ENCODE data around the gene DNAJB9. TPM values are rescaled to one million over a fixed set of nuclear protein-coding genes. Genes with fewer than 3 reads are reported as not detected.
A peak's percentile ranks its signal among the peaks of the same experiment; 100 is the strongest.

DNAJB9 gene
- total and polyA plus RNA-seq, 2 experiments from 2014 or later: 108 to 183 TPM

DNA sequence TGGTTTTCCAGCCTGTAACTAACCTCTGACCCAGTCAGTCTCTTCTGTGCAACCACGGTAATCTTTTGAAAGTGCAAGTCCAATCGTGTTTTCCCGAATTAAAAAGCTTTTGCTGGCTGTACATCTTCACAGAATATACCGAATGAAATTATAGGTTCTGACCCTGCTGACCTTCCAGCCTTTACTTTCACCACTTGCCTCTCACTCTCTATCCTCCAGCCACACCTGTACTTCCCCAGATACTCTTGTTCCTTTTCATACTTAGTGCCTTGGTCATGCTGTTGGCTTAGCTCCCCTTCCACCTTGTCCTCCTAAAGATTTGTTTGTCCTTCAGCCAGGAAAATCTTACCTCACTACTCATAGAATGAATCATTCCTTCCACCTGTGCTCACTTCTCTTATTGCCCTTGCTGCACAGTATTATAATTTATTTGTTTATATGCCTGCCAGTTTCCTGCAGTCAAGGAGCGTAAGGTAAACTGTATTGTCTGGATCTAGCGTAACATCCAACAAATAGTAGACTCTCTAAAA lies 41.4 kb upstream of the DNAJB9 start:
- peak overlapping the region; percentile 97 for H3K27ac ChIP-seq
- TF ChIP-seq, protein P1, sequence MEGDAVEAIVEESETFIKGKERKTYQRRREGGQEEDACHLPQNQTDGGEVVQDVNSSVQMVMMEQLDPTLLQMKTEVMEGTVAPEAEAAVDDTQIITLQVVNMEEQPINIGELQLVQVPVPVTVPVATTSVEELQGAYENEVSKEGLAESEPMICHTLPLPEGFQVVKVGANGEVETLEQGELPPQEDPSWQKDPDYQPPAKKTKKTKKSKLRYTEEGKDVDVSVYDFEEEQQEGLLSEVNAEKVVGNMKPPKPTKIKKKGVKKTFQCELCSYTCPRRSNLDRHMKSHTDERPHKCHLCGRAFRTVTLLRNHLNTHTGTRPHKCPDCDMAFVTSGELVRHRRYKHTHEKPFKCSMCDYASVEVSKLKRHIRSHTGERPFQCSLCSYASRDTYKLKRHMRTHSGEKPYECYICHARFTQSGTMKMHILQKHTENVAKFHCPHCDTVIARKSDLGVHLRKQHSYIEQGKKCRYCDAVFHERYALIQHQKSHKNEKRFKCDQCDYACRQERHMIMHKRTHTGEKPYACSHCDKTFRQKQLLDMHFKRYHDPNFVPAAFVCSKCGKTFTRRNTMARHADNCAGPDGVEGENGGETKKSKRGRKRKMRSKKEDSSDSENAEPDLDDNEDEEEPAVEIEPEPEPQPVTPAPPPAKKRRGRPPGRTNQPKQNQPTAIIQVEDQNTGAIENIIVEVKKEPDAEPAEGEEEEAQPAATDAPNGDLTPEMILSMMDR (IDR thresholded peaks at IDR 0.05; ENCODE audit: low read depth, low read length): no peak

DNA sequence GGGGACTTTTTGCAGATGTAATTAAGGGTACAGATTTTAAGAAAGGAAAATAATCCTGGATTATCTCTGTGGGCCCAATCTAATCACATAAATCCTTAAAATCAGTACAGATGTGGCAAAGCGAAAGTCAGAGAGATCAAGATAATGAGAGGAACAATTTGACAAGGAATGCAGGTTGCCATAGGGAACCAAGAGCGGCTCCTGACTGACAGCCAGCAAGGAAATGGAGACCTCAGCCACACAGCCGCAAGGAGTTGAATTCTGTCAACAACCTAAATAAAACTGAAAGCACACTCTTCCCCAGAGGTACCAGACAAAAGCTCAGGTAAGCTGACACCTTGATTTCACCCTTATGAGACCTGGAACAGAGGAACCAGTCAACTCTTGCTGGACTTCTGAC lies 40.3 kb upstream of the DNAJB9 start:
- TF ChIP-seq, protein P1 (IDR thresholded peaks at IDR 0.05; ENCODE audit: low read depth, low read length): no peak
- Histone ChIP-seq H3K4me3 (no peak overlapping the region), H3K36me3 (no peaks in the 10 kb centered on the region), H3K4me1 (ENCODE audit: low read depth) (peaks cover 9% of the 10 kb centered on the region), H3K27ac (no peak overlapping the region), H3K27me3 (no peaks in the 10 kb centered on the region), H3K9me3 (ENCODE audit: low read depth) (no peaks in the 10 kb centered on the region)
- DNase-seq (ENCODE audit: low read depth in 1 of 2, low spot score in 1 of 2): no peak

More for the DNA sequence above, 41.4 kb upstream of the DNAJB9 start:
- Histone ChIP-seq H3K4me1 (ENCODE audit: low read depth) (peaks cover 18% of the 10 kb centered on the region), H3K36me3 (no peaks in the 10 kb centered on the region), H3K27me3 (no peaks in the 10 kb centered on the region), H3K9me3 (ENCODE audit: low read depth) (no peaks in the 10 kb centered on the region), H3K4me3 (no peak overlapping the region)
- DNase-seq (ENCODE audit: low read depth in 1 of 2, low spot score in 1 of 2): no peak

GRCh38 chr7:108533712-108534111 lies 36.0 kb upstream of the DNAJB9 start:
- H3K9me3 ChIP-seq (ENCODE audit: low read depth): no peaks in the 10 kb centered on the region
- TF ChIP-seq, protein P1 (IDR thresholded peaks at IDR 0.05; ENCODE audit: low read depth, low read length): no peak
- no peak overlapping the region for H3K4me3 ChIP-seq
- no peaks in the 10 kb centered on the region for H3K36me3 ChIP-seq
- no peak for DNase-seq (ENCODE audit: low read depth in 1 of 2, low spot score in 1 of 2)
- H3K27me3 ChIP-seq: no peaks in the 10 kb centered on the region
- no peak overlapping the region for H3K27ac ChIP-seq
- H3K4me1 ChIP-seq (ENCODE audit: low read depth): peaks cover 3% of the 10 kb centered on the region

GRCh38 chr7:108535257-108535656 lies 34.4 kb upstream of the DNAJB9 start:
- TF ChIP-seq, protein P1 (IDR thresholded peaks at IDR 0.05; ENCODE audit: low read depth, low read length): no peak
- Histone ChIP-seq H3K36me3 (no peaks in the 10 kb centered on the region), H3K27ac (no peak overlapping the region), H3K27me3 (no peaks in the 10 kb centered on the region), H3K4me3 (no peak overlapping the region), H3K4me1 (ENCODE audit: low read depth) (no peaks in the 10 kb centered on the region), H3K9me3 (ENCODE audit: low read depth) (no peaks in the 10 kb centered on the region)
- no peak for DNase-seq (ENCODE audit: low read depth in 1 of 2, low spot score in 1 of 2)

GRCh38 chr7:108535744-108536143 lies 33.9 kb upstream of the DNAJB9 start:
- H3K27me3 ChIP-seq: no peaks in the 10 kb centered on the region
- no peak for DNase-seq (ENCODE audit: low read depth in 1 of 2, low spot score in 1 of 2)
- no peaks in the 10 kb centered on the region for H3K4me1 ChIP-seq (ENCODE audit: low read depth)
- H3K36me3 ChIP-seq: no peaks in the 10 kb centered on the region
- H3K9me3 ChIP-seq (ENCODE audit: low read depth): no peaks in the 10 kb centered on the region
- TF ChIP-seq, protein P1 (IDR thresholded peaks at IDR 0.05; ENCODE audit: low read depth, low read length): no peak
- no peak overlapping the region for H3K27ac ChIP-seq
- H3K4me3 ChIP-seq: no peak overlapping the region
